ENCODE measurements around the gene EXOC2. TPM values are rescaled to one million over a fixed set of nuclear protein-coding genes. Genes with fewer than 3 reads are reported as not detected.
"Not testable (repeated sequence)": the region's sequence is repeated elsewhere in the genome, so short reads cannot be mapped to it uniquely, and the experiment has no call there.

The EXOC2 gene
- total and polyA plus RNA-seq, 7 donors, result 5.4 to 23.2 (median 15.3) TPM

DNA sequence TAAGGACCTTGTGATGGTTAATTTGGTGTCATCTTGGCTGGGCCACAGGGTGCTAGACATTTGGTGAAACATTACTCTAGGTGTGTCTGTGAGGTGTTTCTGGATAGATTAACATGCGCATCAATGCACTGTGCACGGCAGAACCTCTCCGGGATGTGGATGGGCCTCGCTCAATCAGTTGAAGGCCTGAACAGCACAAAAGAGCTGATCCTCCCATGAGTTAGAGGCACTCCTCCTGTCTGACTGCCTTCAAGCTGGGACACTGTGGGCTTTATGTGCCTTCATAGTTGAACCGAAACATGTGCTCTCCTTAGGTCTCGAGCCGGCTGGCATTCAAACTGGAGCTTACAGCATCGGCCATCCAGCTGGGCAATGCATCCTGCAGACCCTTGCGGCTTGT is 124.9 kb downstream of the EXOC2 start:
- TF ChIP-seq POLR2A (IDR thresholded peaks at IDR 0.05), result no peak
- TF ChIP-seq EP300 (IDR thresholded peaks at IDR 0.05), result no peak
- no peak for TF ChIP-seq POLR2AphosphoS5 (IDR thresholded peaks at IDR 0.05)
- TF ChIP-seq, protein P1, sequence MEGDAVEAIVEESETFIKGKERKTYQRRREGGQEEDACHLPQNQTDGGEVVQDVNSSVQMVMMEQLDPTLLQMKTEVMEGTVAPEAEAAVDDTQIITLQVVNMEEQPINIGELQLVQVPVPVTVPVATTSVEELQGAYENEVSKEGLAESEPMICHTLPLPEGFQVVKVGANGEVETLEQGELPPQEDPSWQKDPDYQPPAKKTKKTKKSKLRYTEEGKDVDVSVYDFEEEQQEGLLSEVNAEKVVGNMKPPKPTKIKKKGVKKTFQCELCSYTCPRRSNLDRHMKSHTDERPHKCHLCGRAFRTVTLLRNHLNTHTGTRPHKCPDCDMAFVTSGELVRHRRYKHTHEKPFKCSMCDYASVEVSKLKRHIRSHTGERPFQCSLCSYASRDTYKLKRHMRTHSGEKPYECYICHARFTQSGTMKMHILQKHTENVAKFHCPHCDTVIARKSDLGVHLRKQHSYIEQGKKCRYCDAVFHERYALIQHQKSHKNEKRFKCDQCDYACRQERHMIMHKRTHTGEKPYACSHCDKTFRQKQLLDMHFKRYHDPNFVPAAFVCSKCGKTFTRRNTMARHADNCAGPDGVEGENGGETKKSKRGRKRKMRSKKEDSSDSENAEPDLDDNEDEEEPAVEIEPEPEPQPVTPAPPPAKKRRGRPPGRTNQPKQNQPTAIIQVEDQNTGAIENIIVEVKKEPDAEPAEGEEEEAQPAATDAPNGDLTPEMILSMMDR (IDR thresholded peaks at IDR 0.05), result no peak
- H3K9me3 ChIP-seq, result no peaks in the 10 kb centered on the region
- H3K27me3 ChIP-seq, result no peaks in the 10 kb centered on the region
- H3K27ac ChIP-seq, result no peak overlapping the region
- no peaks in the 10 kb centered on the region for H3K4me1 ChIP-seq
- peaks cover 0 to 68% (median 11%) of the 10 kb centered on the region in 4 donors for H3K36me3 ChIP-seq
- 86 to 87% methylated on average over 9 of the region's 9 CpGs for WGBS, 2 donors
- H3K4me3 ChIP-seq, result no peak overlapping the region
- intact Hi-C loops (cut with DNase I), result no loop called here
- DNase-seq, result no peak

DNA sequence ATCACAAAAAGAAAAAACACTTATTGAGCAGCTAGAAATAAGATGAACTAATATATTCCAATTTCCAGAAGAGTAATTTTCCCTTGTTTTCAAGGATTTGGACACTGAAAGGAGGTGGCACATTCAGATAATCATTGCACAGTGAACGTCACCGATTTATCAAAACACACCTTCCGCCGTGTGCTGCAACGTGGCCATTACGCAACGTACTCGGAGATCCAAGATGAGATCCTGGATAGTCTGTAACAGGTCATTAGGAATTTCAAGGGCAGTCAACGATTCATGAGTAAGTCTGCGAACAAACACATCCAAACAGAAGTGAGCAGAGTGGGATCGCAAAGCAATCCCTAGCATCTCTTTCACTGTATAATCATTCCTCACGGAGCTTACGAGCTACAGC is 129.1 kb downstream of the EXOC2 start:
- Histone ChIP-seq H3K27ac (no peak overlapping the region), H3K27me3 (no peaks in the 10 kb centered on the region), H3K4me1 (no peaks in the 10 kb centered on the region), H3K4me3 (no peak overlapping the region), H3K9me3 (no peaks in the 10 kb centered on the region), H3K36me3 (peaks cover 0 to 68% (median 20%) of the 10 kb centered on the region in 4 donors)
- TF ChIP-seq POLR2A (IDR thresholded peaks at IDR 0.05), result no peak
- intact Hi-C loops (cut with DNase I), result no loop called here
- 96 to 97% methylated on average over 13 of the region's 13 CpGs for WGBS, 2 donors
- DNase-seq, result no peak

DNA sequence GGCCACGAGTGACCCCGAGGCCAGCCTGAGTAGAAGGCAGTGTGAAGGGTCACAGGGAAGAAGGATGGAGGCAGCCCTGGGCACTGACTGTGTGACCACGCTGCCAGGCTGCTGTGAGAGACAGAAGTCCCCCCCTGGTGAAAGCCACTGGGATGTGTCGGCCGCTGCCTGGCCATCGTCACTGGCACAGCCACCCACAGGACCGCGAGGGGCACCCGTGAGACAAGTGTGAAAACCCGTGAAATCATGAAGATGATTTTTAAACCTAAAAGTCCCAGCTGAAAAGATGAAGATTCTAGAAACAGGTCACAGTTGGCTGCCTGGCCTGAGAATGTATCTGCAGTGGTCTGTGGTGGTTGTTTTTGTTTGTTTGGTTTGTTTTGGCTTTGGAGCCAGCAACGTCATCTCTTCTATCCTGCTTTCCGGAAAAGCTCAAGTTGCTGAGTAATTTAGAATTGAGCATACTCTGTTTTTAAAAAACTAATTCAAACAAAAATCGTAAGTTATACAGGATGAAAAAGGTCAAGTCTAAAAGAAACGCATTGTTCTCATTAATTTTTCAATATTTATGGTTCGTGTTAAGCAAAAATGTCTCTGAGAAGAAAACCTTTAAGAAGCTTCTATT is 130.8 kb downstream of the EXOC2 start:
- Histone ChIP-seq H3K4me3 (no peak overlapping the region), H3K4me1 (no peaks in the 10 kb centered on the region), H3K9me3 (no peaks in the 10 kb centered on the region), H3K36me3 (peaks cover 0 to 59% (median 20%) of the 10 kb centered on the region in 4 donors), H3K27ac (no peak overlapping the region), H3K27me3 (no peaks in the 10 kb centered on the region)
- DNase-seq, result no peak
- 87 to 89% methylated on average over 15 of the region's 15 CpGs for WGBS, 2 donors
- intact Hi-C loops (cut with DNase I), result no loop called here
- TF ChIP-seq POLR2A (IDR thresholded peaks at IDR 0.05) (no peak), POLR2AphosphoS5 (IDR thresholded peaks at IDR 0.05) (no peak), EP300 (IDR thresholded peaks at IDR 0.05) (no peak)
- TF ChIP-seq, protein P1 (IDR thresholded peaks at IDR 0.05), result no peak

DNA sequence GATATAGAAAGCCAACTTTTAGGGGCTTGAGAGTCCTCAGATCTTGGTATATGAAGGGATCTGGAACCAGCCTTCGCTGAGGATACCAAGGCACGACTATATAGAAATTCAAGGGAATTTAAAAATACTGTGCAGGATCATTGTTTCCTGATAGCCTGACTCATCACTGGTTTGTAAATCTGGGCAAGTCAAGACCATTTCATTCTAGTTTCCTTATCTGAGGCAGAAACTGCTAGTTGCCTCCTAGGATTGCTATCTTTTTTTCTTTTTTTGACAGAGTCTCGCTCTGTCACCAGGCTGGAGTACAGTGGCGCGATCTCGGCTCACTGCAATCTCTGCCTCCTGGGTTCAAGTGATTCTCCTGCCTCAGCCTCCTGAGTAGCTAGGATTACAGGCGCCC is 131.6 kb downstream of the EXOC2 start:
- 96% methylated on average over 7 of the region's 7 CpGs for WGBS, 2 donors
- H3K4me3 ChIP-seq; H3K4me1 ChIP-seq; H3K9me3 ChIP-seq; H3K27ac ChIP-seq; DNase-seq; intact Hi-C loops (cut with DNase I); H3K27me3 ChIP-seq: not testable (repeated sequence)
- peaks cover 0 to 66% (median 20%) of the 10 kb centered on the region in 4 donors for H3K36me3 ChIP-seq

DNA sequence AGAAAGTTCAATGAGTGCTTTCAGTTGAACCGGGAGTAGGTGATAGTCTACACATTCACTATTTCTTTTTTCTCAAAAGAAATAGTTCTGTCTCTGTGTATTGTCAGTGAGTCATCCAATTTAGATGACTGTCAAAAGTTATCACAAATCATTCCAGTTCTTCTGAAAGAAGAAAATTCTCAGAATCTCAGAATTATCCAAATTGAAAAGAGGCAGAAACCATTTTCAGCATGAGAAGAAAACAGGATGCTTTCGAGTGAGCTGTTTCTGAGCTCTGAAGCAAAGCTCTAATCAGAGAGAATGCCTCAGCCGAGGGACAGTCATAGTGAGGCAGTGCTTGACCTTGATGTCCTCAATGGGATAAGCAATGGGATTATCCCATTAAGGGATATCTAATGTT is 134.0 kb downstream of the EXOC2 start:
- intact Hi-C loops (cut with DNase I), result no loop called here
- no peaks in the 10 kb centered on the region for H3K9me3 ChIP-seq
- no peak for DNase-seq
- no peak for TF ChIP-seq POLR2AphosphoS5 (IDR thresholded peaks at IDR 0.05)
- no peak for TF ChIP-seq EP300 (IDR thresholded peaks at IDR 0.05)
- H3K4me3 ChIP-seq, result no peak overlapping the region
- H3K4me1 ChIP-seq, result no peaks in the 10 kb centered on the region
- WGBS, 2 donors, result 80 to 87% methylated on average over 3 of the region's 3 CpGs
- peaks cover 0 to 75% (median 16%) of the 10 kb centered on the region in 4 donors for H3K36me3 ChIP-seq
- no peaks in the 10 kb centered on the region for H3K27me3 ChIP-seq
- H3K27ac ChIP-seq, result no peak overlapping the region

DNA sequence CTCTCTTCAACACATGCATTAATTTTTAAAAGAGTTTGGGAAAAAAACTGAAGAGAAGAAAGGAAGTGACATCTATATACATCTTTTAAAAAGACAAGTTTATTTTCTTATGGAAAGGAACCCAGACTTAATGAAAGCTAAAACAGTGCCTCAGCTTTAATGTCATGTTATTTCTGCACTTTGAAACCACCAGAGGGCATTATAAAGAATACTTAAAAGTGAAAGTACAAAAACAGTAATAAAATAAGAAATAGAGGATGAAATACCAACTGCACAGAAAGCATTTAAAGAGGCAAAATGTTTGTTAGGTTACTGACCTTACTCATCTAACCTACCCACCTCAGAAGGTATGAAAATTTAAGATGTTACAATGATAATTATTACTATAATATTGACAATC is 134.8 kb downstream of the EXOC2 start:
- no peak overlapping the region for H3K4me3 ChIP-seq
- peaks cover 0 to 75% (median 15%) of the 10 kb centered on the region in 4 donors for H3K36me3 ChIP-seq
- no peak for DNase-seq
- intact Hi-C loops (cut with DNase I), result no loop called here
- no peaks in the 10 kb centered on the region for H3K4me1 ChIP-seq
- H3K9me3 ChIP-seq, result no peaks in the 10 kb centered on the region
- H3K27me3 ChIP-seq, result no peaks in the 10 kb centered on the region
- TF ChIP-seq EP300 (IDR thresholded peaks at IDR 0.05), result no peak
- no peak for TF ChIP-seq POLR2A (IDR thresholded peaks at IDR 0.05)
- TF ChIP-seq POLR2AphosphoS5 (IDR thresholded peaks at IDR 0.05), result no peak
- TF ChIP-seq, protein P1 (IDR thresholded peaks at IDR 0.05), result no peak
- H3K27ac ChIP-seq, result no peak overlapping the region
